ENCODE data around the gene ATP6V0A1. TPM values are rescaled to one million over a fixed set of nuclear protein-coding genes. Genes with fewer than 3 reads are reported as not detected.
"Not testable (repeated sequence)": the region's sequence is repeated elsewhere in the genome, so short reads cannot be mapped to it uniquely, and the experiment has no call there.

Gene ATP6V0A1
- total RNA-seq, 1 experiment from 2014 or later = 0.07 TPM

- ATAC-seq (no peak), DNase-seq (no peak)
- ChIA-PET CTCF (no interaction called here), POLR2A (ENCODE audit: unreplicated experiment) (no interaction called here)
- TF ChIP-seq EZH2 (IDR thresholded peaks at IDR 0.05; ENCODE audit: low read length, unreplicated experiment) = no peak
- no peak for TF ChIP-seq CTCF (conservative IDR thresholded peaks at IDR 0.05; ENCODE audit: low read depth, low read length)
- no peak for TF ChIP-seq EZH2phosphoT487 (IDR thresholded peaks at IDR 0.05; ENCODE audit: borderline replicate concordance, low read length)
- no peaks in the 10 kb centered on the region for H3K4me1 ChIP-seq (ENCODE audit: insufficient read depth, low read length)
- H3K27ac ChIP-seq (ENCODE audit: low read length) = no peak overlapping the region
- no TSS peak for BruUV-seq (replicated peaks)
- no peaks in the 10 kb centered on the region for H3K9me2 ChIP-seq (replicated peaks; ENCODE audit: low read length)
- no peak overlapping the region for H3K4me3 ChIP-seq (ENCODE audit: low read length)
- H3F3A ChIP-seq (ENCODE audit: low read length, unreplicated experiment) = no peaks in the 10 kb centered on the region
- intact Hi-C loops (cut with micrococcal nuclease) = no loop called here
- H2AFZ ChIP-seq (ENCODE audit: low read length) = no peak overlapping the region
- no peaks in the 10 kb centered on the region for H3K27me3 ChIP-seq (ENCODE audit: low read length)
- no peak overlapping the region for H3K4me2 ChIP-seq (ENCODE audit: low read length)
- H4K20me1 ChIP-seq (ENCODE audit: low read length) = no peaks in the 10 kb centered on the region
- no peaks in the 10 kb centered on the region for H3K36me3 ChIP-seq (ENCODE audit: low read depth, low read length)
- H3K9ac ChIP-seq (ENCODE audit: low read length) = no peak overlapping the region
- no peaks in the 10 kb centered on the region for H3K79me2 ChIP-seq (ENCODE audit: low read length)
- H3K9me3 ChIP-seq (ENCODE audit: low read length) = no peaks in the 10 kb centered on the region
These were observed 45.1 kb upstream of the ATP6V0A1 start for GRCh38 chr17:42413464-42414040.

GRCh38 chr17:42414704-42415409, 43.8 kb upstream of the ATP6V0A1 start:
- Histone ChIP-seq H4K20me1 (ENCODE audit: low read length) (no peaks in the 10 kb centered on the region), H3F3A (ENCODE audit: low read length, unreplicated experiment) (no peaks in the 10 kb centered on the region), H3K4me1 (ENCODE audit: insufficient read depth, low read length) (no peaks in the 10 kb centered on the region), H3K9me3 (ENCODE audit: low read length) (no peaks in the 10 kb centered on the region), H3K27ac (ENCODE audit: low read length) (no peak overlapping the region), H3K9me2 (replicated peaks; ENCODE audit: low read length) (no peaks in the 10 kb centered on the region), H3K4me3 (ENCODE audit: low read length) (no peak overlapping the region), H3K4me2 (ENCODE audit: low read length) (no peak overlapping the region), H2AFZ (ENCODE audit: low read length) (no peak overlapping the region), H3K36me3 (ENCODE audit: low read depth, low read length) (no peaks in the 10 kb centered on the region), H3K79me2 (ENCODE audit: low read length) (no peaks in the 10 kb centered on the region), H3K27me3 (ENCODE audit: low read length) (no peaks in the 10 kb centered on the region), H3K9ac (ENCODE audit: low read length) (no peak overlapping the region)
- ChIA-PET CTCF (no interaction called here), POLR2A (ENCODE audit: unreplicated experiment) (no interaction called here)
- no peak for TF ChIP-seq EZH2phosphoT487 (IDR thresholded peaks at IDR 0.05; ENCODE audit: borderline replicate concordance, low read length)
- no peak for TF ChIP-seq CTCF (conservative IDR thresholded peaks at IDR 0.05; ENCODE audit: low read depth, low read length)
- no peak for TF ChIP-seq EZH2 (IDR thresholded peaks at IDR 0.05; ENCODE audit: low read length, unreplicated experiment)
- intact Hi-C loops (cut with micrococcal nuclease) = no loop called here
- ATAC-seq (no peak), DNase-seq (no peak)
- BruUV-seq (replicated peaks) = no TSS peak

GRCh38 chr17:42417981-42418380, 40.7 kb upstream of the ATP6V0A1 start:
- H3K36me3 ChIP-seq (ENCODE audit: low read depth, low read length); H3K9me2 ChIP-seq (replicated peaks; ENCODE audit: low read length); H3K9me3 ChIP-seq (ENCODE audit: low read length); H3K27ac ChIP-seq (ENCODE audit: low read length); H3K9ac ChIP-seq (ENCODE audit: low read length); POLR2A ChIA-PET (ENCODE audit: unreplicated experiment); H3K79me2 ChIP-seq (ENCODE audit: low read length); intact Hi-C loops (cut with micrococcal nuclease); H2AFZ ChIP-seq (ENCODE audit: low read length); CTCF ChIA-PET; H3K4me2 ChIP-seq (ENCODE audit: low read length); H3F3A ChIP-seq (ENCODE audit: low read length, unreplicated experiment); H3K4me1 ChIP-seq (ENCODE audit: insufficient read depth, low read length); ATAC-seq; H3K4me3 ChIP-seq (ENCODE audit: low read length); H4K20me1 ChIP-seq (ENCODE audit: low read length); BruUV-seq (replicated peaks); DNase-seq; H3K27me3 ChIP-seq (ENCODE audit: low read length): not testable (repeated sequence)

Measured in PC-3 (cell line).